ENCODE results near the gene CDC45.
"Not testable (repeated sequence)": the region's sequence is repeated elsewhere in the genome, so short reads cannot be mapped to it uniquely, and the experiment has no call there.

CDC45 gene

DNA sequence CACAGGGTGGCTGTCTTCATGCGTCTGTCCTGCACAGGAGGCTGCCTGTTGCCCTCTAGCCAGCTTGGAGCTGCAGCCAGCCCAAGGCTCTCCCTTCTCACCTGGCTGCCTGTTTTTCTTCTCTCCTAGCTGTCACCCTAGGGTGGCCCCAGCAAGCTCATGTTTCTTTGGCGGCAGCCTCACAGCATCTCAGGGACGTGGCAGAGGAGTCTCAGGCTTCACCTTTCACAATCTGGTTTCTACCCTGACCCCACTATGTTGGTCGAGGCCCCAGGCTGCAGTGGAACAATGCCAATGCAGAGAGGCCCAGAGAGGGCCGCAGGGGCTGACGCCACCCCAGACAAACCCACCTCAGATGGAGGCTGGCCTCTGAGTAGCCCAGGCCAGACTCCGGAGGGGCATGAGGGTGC lies 47.0 kb downstream of the CDC45 start:
- DNase-seq = no peak

DNA sequence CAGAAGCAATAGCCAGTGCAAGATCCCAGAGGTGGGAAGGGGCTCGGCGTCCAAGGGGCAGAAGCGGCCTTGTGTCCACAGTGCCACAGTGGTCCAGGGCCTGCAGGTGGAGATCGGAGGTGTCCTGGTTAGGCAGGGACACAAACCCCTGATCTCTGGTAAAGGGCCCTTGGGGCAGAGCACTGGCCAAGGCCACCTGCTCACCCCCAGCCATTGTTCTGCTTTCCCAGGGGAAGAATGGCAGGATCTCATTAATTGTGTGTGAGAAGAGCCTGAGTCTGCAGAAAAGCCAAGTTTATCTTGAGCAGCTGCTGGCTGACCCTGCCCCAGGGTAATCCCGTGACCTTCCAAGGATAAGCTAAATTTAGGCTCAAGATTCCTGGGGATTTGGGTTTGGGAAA lies 47.6 kb downstream of the CDC45 start:
- DNase-seq = no peak

DNA sequence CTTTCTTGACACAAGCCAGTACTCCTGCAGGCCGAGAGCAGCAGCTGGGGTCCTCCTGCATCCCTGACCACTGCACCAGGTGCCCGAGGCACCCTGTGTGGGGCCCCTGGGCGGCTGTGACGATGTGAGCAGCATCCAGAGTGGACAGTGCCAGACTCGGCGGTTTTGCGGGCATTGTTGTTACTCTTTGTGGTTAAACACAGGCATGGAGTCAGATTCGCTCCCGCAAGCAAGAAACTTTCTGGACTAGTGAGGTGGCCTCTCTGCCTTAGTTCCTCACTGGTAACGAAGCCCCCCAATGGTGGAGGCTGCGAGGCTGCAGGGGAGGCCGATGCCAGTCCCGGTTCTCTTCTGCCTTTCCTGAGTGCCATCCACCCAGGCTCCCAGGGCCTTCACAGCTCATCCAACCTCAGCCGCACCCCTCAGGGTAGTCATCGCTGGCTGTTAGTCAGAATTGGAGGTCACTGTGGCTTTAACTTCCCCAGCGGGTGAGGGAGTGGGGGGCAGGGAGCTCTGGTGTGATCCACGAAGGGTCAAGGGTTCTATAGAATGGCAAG lies 48.2 kb downstream of the CDC45 start:
- no peak for DNase-seq

DNA sequence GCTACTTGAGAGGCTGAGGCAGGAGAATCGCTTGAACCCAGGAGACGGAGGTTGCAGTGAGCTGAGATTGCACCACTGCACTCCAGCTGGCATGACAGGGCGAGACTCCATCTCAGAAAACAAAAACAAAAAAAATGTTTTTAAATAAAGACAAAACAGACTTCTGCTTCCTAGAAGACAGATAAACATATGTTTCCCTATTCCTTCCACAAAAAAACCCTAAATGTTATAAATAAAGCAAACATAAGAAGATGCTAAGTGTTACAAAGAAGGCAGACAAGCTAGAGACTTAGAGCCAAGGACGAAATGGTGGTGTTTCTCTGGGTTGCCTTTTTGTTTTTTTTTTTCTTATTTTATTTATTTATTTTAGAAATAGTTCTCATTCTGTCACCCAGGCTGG lies 50.1 kb downstream of the CDC45 start:
- no peak for DNase-seq

DNA sequence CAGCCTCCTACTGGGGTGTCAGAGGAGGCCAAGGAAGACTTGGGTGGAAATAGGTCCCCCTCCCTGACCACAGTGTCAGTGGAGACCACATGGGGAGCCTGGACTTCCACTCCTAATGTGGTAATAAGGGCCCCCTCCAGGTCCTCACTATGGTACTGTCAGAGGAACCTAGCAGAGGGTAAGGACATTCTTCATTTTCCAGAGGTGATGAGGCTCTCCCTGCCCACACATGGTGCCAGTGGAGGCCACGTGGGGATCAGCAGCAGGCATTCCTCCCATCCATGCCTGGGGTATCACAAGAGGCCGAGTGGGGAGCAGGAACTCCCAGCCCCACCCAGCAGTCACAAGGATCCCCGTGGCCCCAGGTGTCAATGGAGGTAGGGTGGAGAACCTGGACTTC lies 51.0 kb downstream of the CDC45 start:
- DNase-seq = no peak

DNA sequence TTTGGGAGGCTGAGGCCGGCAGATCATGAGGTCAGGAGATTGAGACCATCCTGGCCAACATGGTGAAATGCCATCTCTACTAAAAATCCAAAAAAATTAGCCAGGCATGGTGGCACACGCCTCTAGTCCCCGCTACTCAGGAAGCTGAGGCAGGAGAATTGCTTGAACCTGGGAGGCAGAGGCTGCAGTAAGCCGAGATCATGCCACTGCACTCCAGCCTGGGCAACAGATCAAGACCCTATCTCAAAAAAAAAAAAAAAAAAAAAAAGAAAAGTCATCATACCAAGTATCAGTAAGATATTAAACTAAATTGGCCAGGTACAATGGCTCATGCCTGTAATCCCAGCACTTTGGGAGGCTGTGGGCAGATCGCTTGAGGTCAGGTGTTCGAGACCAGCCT lies 51.6 kb downstream of the CDC45 start:
- DNase-seq = not testable (repeated sequence)

DNA sequence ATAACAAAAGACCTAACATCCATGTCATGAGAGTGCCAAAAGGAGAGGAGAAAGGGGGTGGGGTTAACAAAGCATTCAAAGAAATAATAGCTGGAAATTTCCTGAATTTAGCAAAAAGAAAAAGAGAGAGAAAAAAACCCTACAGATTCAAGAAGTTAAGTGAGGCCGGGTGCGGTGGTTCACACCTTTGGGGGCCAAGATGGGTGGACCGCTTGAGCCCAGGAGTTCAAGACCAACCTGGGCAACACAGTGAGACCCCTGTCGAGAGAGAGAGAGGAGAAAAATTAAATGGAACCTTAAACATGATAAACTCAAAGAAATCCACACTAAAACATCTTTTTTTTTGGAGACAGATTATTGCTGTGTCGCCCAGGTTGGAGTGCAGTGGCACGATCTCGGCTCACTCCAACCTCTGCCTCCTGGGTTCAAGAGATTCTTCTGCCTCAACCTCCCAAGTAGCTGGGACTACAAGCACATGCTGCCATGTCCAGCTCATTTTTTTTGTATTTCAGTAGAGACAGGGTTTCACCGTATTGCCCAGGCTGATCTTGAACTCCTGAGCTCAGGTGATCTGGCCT lies 53.4 kb downstream of the CDC45 start:
- no peak for DNase-seq

DNA sequence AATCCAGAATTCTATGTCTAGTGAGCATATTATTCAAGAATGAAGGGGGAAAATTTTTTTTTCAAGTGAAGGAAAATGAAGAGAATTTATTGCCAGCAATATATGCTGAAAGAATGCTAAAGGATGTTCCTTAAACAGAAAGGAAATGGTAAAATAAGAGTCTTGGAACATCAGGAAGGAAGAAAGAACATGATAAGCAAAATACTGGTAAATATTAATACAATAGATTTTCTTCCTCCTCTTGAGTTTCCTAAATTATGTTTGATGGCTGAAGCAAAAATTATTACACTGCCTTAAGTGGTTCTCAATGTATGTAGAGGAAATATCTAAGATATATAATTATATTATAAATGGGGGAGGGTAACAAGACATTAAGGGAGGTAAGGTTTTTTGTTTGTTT lies 54.1 kb downstream of the CDC45 start:
- DNase-seq = no peak

DNA sequence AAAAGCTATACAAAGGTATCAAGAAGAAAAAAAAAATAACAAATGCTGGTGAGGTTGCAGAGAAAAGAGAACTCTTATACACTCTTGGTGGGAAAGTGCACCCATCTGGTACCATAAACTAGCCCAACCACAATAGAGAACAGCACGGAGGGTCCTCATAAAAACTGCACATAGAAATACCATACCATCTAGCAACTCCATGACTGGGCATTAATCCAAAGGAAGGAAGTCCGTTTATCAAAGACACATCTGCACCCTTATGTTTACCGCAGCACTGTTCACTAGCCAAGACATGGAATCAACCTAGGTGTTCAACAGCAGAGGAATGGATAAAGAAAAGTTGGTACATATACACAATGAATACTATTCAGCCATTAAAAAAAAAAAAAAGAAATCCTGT lies 55.3 kb downstream of the CDC45 start:
- DNase-seq = no peak

DNA sequence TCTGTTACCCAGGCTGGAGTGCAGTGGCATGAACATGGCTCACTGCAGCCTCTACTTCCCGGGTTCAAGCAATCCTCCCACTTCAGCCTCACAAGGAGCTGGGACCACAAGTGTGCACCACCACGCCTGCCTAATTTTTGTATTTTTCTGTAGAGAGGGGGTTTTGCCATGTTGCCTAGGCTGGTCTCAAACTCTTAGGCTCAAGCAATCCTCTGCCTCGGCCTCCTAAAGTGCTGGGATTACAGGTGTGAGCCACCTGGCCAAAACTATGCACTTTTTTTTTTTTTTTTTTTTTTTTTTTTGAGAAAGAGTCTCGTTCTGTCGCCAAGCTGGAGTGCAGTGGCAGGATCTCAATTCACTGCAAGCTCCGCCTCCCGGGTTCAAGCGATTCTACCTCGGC lies 56.8 kb downstream of the CDC45 start:
- DNase-seq = no peak

DNA sequence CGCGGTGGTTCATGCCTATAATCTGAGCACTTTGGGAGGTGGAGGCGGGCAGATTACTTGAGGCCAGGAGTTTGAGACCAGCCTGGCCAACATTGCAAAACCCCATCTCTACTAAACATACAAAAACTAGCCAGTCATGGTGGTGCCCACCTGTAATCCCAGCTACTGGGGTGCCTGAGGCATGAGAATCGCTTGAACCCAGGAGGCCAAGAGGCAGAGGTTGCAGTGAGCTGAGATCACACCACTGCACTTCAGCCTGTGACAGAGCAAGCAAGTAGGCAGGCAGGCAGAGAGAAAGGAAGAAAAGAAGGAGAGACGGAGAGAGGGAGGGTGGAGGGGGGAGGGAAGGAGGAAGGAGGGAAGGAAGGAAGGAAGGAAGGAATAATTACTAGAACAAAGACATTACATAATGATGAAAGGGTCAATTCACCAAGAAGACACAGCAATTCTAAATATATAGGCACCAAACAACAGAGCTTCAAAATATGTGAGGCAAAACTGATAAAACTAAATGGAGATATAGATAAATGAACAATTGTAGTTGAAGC lies 58.3 kb downstream of the CDC45 start:
- no peak for DNase-seq

DNA sequence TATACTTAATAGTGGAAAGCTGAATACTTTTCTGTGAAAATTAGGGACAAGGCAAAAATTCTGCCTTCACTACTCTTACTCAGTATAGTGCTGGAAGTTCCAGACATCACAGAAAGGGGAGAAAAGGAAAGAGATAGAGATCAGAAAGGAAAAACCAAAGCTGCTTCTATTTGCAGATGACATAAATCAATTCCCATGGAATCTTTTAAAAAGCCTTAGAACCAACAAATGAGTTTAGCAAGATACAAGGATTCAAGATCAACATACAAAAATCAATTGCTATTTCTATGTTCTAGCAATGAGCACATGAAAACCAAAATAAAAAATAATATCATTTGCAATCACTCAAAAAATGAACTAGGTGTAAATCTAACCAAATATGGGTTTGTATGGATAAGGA lies 60.7 kb downstream of the CDC45 start:
- DNase-seq = no peak

DNA sequence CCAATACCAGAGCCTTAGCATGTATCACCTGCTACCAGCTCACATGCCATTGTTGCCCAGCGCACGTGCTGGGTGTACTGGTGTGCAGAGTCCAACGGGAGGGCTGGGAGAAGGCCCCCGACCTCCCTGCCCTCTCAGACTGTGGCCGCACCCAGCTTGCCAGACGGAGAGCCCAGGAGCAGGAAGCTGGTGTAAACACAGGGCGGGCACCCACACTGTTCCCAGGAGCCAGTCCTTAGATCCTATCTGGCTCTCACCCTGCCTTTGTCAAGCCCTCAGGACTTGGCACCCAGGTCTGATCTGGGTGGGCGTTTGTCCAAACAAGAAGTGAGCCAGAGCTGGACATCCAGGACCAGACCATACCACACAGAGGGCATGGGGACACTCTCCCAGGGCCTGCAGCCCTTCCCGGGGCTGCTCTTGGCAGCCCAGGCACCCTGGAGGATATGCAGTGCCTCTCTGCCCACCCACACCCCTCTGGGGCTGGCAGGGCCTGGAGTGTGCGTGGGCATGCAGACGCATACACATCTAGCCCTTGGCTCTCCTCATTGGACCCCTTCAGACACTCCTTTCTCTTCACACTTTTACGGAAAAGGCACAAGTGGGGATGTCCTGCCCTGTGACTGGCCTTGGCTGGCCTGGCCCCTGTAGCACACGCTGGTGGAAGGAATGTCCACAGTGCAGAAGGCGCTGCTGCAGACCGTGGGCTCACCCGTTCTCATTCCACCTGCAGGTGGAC lies 64.4 kb downstream of the CDC45 start:
- DNase-seq = no peak

DNA sequence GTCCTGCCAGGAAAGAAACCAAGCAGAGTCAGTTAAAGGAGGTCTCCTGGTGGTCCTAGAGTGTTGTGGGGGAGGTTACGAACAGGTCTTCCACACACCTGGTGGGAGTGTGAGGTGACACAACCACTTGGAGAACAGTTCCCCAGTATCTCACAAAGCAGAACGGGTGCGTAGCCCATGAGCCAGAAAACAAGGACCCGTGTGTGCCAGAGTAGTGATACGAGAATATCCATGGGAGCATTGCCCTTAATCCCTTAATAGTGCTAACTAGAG lies 66.2 kb downstream of the CDC45 start:
- no peak for DNase-seq

DNA sequence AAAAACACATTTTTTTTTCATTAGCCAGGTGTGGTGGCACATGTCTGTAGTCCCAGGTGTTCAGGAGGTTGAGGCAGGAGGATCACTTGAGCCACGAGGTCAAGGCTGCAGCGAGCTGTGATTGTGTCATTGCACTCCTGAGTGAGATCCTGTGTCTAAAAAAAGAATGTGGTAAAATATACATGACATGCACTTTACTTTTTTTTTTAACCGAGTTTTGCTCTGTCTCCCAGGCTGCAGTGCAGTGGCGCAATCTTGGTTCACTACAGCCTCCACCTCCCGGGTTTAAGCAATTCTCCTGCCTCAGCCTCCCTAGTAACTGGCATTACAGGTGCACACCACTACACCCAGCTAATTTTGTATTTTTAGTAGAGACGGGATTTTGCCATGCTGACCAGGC lies 67.0 kb downstream of the CDC45 start:
- no peak for DNase-seq

DNA sequence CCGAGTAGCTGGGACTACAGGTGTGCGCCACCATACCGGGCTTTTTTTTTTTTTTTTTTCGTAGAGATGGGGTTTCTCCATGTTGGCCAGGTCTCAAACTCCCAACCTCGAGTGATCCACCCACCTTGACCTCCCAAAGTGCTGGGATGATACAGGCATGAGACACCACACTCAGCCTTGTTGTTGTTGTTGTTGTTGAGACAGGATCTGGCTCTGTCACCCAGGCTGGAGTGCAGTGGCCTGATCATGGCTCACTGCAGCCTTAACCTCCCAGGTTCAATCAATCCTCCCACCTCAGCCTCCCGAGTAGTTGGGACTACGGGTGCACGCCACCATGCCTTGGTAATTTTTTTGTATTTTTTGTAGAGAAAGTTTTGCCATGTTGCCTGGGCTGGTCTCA lies 67.9 kb downstream of the CDC45 start:
- no peak for DNase-seq

DNA sequence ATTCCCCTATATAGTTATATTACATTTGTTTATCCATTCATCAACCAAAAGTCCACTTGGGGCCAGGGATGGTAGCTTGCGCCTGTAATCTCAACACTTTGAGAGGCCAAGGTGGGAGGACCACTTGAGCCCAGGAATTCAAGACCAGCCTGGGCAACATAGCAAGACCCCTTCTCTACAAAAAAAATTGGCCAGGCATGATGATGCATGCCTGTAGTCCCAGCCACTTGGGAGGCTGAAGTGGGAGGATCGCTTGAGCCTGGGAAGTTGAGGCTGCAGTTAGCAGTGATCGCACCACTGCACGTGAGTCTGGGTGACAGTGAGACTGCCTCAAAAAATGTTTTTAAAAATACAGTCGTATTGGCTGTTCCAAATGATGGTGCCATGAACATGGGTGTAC lies 68.7 kb downstream of the CDC45 start:
- not testable (repeated sequence) for DNase-seq

DNA sequence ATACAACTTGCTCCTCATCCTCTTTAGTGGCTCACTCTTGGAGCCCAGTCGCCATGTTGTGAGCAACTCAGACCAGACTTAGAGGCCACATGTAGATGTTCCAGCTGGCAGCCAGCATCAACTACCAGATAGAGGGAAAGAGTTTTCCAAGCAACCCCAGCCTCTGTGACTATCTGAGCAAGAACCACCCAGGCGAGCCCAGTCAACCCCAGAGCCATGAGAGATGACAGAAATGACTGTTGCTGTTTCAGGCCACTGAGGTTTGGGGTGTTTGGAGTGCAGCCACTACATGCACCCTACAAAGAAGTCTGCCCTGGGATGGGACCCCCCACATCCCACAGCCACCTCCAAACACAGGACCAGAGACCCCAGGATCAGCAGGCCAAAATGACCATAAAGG lies 69.2 kb downstream of the CDC45 start:
- no peak for DNase-seq

DNA sequence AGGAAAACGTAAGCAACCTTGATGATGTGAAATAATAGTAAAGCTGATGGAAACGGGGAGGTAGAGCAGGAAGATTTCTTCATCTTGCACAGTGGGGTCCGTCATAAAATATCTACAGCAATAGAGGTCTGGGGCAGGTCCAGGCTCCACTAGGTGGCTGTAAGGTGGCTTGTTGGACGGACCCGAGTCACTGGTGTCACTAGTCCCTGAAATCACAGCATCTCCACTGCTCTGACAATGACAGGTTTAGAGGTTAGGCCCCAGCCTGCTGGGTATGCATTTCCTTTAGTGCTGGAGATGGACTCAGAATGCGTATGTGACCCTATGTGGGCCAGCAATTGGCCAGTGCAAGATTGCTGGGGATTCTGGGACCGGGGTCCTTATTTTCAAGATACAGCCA lies 69.7 kb downstream of the CDC45 start:
- no peak for DNase-seq

DNA sequence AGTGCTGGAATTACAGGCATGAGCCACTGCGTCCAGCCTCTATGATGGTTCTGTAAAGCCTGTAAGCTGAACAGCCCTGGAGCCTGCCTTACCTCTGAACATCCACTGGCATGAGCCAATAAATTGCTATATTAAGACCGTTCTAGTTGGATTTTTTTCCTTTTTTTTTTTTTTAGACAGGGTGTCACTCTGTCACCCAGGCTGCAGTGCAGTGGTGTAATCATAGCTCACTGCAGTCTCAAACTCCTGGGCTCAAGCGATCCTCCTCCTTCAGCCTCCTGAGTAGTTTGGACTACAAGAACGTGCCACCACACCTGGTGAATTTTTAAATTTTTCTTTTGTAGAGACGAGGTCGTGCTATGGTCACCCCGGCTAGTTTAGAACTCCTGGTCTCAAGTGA lies 70.7 kb downstream of the CDC45 start:
- no peak for DNase-seq

DNA sequence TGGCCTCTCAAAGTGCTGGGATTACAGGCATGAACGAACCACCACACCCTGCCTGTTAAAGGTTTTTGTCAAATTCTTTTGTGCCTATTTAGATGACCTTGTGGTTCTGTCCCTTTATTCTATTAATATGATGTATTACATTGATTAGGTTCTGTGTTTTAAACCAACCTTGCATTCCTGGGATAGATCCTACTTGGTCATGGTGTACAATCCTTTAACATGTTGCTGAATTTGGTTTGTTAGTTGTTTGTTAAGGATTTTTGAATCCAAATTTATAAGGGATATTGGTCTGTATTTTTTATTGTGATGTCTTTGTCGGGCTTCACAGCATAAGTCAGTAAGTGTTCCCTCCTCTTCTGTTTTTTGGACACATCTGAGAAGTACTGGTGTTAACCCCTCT lies 73.5 kb downstream of the CDC45 start:
- no peak for DNase-seq

DNA sequence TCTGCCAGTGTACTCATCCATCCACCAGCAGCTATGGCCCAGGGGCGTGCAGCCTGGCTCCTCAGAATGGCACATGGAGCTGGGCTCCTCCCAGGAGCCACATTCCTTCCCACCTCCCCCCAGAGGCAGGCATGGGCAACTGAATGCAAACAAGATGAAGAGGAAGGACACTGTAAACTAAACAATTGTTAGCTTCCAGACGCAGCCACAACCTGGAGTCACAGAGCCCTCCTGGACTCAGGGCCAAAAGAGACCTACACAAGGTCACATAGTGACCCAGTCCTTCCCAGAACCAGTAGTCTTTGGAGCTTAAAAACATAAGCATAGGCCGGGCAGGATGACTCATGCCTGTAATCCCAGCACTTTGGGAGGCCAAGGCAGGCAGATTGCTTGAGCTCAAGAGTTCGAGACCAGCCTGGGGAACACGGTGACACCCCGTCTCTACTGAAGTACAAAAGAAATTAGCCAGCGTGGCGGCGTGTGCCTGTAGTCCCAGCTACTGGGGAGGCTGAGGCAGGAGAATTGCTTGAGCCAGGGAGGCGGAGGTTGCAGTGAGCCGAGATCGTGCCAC lies 75.2 kb downstream of the CDC45 start:
- no peak for DNase-seq

DNA sequence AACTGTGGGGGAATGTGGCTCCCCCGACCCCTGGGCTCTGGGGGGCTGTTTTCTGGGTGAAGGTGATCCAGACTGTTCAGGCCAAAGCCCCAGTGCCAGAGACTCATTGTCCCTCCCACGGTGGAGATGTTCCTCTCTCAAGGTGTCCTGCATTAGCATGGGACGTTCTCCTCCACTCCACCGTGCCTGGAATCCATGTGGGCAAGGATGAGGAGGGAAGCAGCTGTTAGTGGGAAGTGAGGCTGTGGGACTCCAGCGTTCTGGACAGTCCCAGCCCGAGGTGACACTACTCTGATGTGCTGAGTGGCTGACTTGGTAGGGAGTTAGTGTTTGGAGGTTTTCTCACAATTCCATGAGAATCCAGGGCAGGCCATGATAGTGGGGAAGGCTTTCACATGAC lies 75.9 kb downstream of the CDC45 start:
- no peak for DNase-seq
